CD4-positive, alpha-beta T cell treated with Interleukin-12 subunit alpha and Interleukin-12 subunit beta, for 1 hour (primary cell): ENCODE results near the gene BRD9.
A peak's percentile ranks its signal among the peaks of the same experiment; 100 is the strongest.
"Not testable (repeated sequence)": the region's sequence is repeated elsewhere in the genome, so short reads cannot be mapped to it uniquely, and the experiment has no call there.

Source experiments
- DNase-seq: peaks from one replicate; pipeline ENCODE4 v3.0.0-alpha.2; 2020

BRD9 gene

GRCh38 chr5:843371-843770 is 49.2 kb downstream of the BRD9 start:
- DNase-seq = not testable (repeated sequence)

GRCh38 chr5:842402-843221 is 50.0 kb downstream of the BRD9 start:
- not testable (repeated sequence) for DNase-seq

- DNase-seq = not testable (repeated sequence)
Observed at GRCh38 chr5:841531-842401, 50.8 kb downstream of the BRD9 start.

- DNase-seq = not testable (repeated sequence)
Observed at GRCh38 chr5:840974-841435, 51.6 kb downstream of the BRD9 start.

GRCh38 chr5:840118-840973 is 52.3 kb downstream of the BRD9 start:
- not testable (repeated sequence) for DNase-seq

GRCh38 chr5:838431-838851 is 54.2 kb downstream of the BRD9 start:
- not testable (repeated sequence) for DNase-seq

GRCh38 chr5:837621-838121 is 54.9 kb downstream of the BRD9 start:
- DNase-seq = not testable (repeated sequence)

GRCh38 chr5:835933-836612 is 56.5 kb downstream of the BRD9 start:
- DNase-seq = not testable (repeated sequence)

GRCh38 chr5:834013-834412 is 58.6 kb downstream of the BRD9 start:
- DNase-seq = not testable (repeated sequence)

- DNase-seq = not testable (repeated sequence)
Observed at GRCh38 chr5:828194-828593, 64.4 kb downstream of the BRD9 start.

GRCh38 chr5:825544-825943 is 67.1 kb downstream of the BRD9 start:
- DNase-seq = peak; percentile 12

GRCh38 chr5:821504-821903 is 71.1 kb downstream of the BRD9 start:
- no peak for DNase-seq

- no peak for DNase-seq
Observed at GRCh38 chr5:820245-820644, 72.4 kb downstream of the BRD9 start.

GRCh38 chr5:819078-819477 is 73.5 kb downstream of the BRD9 start:
- DNase-seq = no peak

- DNase-seq = no peak
Observed at GRCh38 chr5:816176-816575, 76.4 kb downstream of the BRD9 start.

- DNase-seq = no peak
Observed at GRCh38 chr5:815449-815848, 77.2 kb downstream of the BRD9 start.
